ENCODE results near the gene AGBL4. TPM values are rescaled to one million over a fixed set of nuclear protein-coding genes. Genes with fewer than 3 reads are reported as not detected.

AGBL4 gene
- total and polyA plus RNA-seq, 9 of the 15 experiments (the other 6 are each of a cell fraction or from before 2014, with no cell fraction given), result 0.11 TPM; not detected in 7

- Histone ChIP-seq H3K36me3 (ENCODE audit: control insufficient read depth, insufficient read depth, low read length) (no peaks in the 10 kb centered on the region), H4K20me1 (replicated peaks; ENCODE audit: control insufficient read depth, insufficient read depth, low read length) (no peaks in the 10 kb centered on the region), H3K27me3 (ENCODE audit: control insufficient read depth in 2 of 2, insufficient read depth in 2 of 2, low read length in 2 of 2) (no peaks in the 10 kb centered on the region), H3K9ac (ENCODE audit: insufficient read depth in 1 of 2, low read depth in 2 of 2, low read length in 2 of 2) (no peak overlapping the region), H2AFZ (ENCODE audit: low read depth, low read length) (no peak overlapping the region), H3K79me2 (ENCODE audit: control insufficient read depth, insufficient read depth, low read length) (no peaks in the 10 kb centered on the region), H3K4me2 (ENCODE audit: insufficient read depth, low read length) (no peak overlapping the region), H3K4me3 (no peak overlapping the region), H3K27ac (ENCODE audit: extremely low read depth, low read depth, low read length) (no peak overlapping the region), H3K9me3 (replicated peaks; ENCODE audit: control insufficient read depth, insufficient read depth, low read depth, low read length) (no peaks in the 10 kb centered on the region), H3K9me1 (ENCODE audit: control insufficient read depth, insufficient read depth, low read length) (no peaks in the 10 kb centered on the region), H3K4me1 (replicated peaks in 1 of 2; ENCODE audit: control insufficient read depth in 2 of 2, insufficient read depth in 2 of 2, low read length in 2 of 2) (no peaks in the 10 kb centered on the region)
- ChIA-PET POLR2A (no interaction called here), CTCF (ENCODE audit: low intra/inter-chr PET ratio) (interaction anchor here (0.7 kb wide), 1 partner anchor 1632 kb away, joined by 4 read pairs; no protein-coding TSS in a partner anchor)
- in situ Hi-C loops (cut with MboI), result no loop called here
- no TSS peak for BruUV-seq (replicated peaks)
- intact Hi-C loops (cut with micrococcal nuclease), result no loop called here
- ATAC-seq (no peak), FAIRE-seq (no peak), DNase-seq (ENCODE audit: extremely low read depth in 1 of 4, low spot score in 3 of 4) (no peak)
- TF ChIP-seq MTF1 (CRISPR knock-in tag; IDR thresholded peaks at IDR 0.05; ENCODE audit: borderline replicate concordance) (no peak), ARID1B (IDR thresholded peaks at IDR 0.05) (no peak), TFE3 (CRISPR knock-in tag; IDR thresholded peaks at IDR 0.05) (no peak), NR2C1 (IDR thresholded peaks at IDR 0.05) (no peak), NR2C1 (tag; IDR thresholded peaks at IDR 0.05) (no peak), HOMEZ (CRISPR knock-in tag; IDR thresholded peaks at IDR 0.05) (no peak), E2F4 (CRISPR knock-in tag; IDR thresholded peaks at IDR 0.05; ENCODE audit: low read depth) (no peak), RUNX1 (IDR thresholded peaks at IDR 0.05; ENCODE audit: low read depth) (no peak), RB1 (IDR thresholded peaks at IDR 0.05; ENCODE audit: low read depth) (no peak)
- 0% methylated on average over 5 of the region's 5 CpGs for WGBS (ENCODE audit: insufficient coverage, low coverage, missing lambda C conversion rate)
Measured at GRCh38 chr1:48640836-48641492, 1382.8 kb downstream of the AGBL4 start.
